HUES6 (cell line): Measurements from ENCODE around the gene GALNT17.

Source experiments
- H3K27ac ChIP-seq: 2 replicates; pipeline ENCODE4 v1.7.0; 2013; ENCODE audit warnings: low read depth, mild to moderate bottlenecking, low read length, inconsistent platforms
- H3K27me3 ChIP-seq: 2 replicates; pipeline ENCODE4 v1.6.1; 2013; ENCODE audit warnings: low read length; ENCODE audit not compliant: control insufficient read depth, insufficient read depth
- H3K36me3 ChIP-seq: 2 replicates; pipeline ENCODE4 v1.6.1; 2013; ENCODE audit warnings: low read length; ENCODE audit not compliant: control insufficient read depth, insufficient read depth
- H3K4me1 ChIP-seq: 2 replicates; pipeline ENCODE4 v1.6.1; 2013; ENCODE audit warnings: low read length; ENCODE audit not compliant: control insufficient read depth, insufficient read depth
- H3K4me3 ChIP-seq: 2 replicates; pipeline ENCODE4 v1.5.1; 2013; ENCODE audit warnings: low read depth, low read length
- H3K9ac ChIP-seq: one replicate; pipeline ENCODE4 v1.6.1; 2013; ENCODE audit warnings: mild to moderate bottlenecking, low read length
- H3K9me3 ChIP-seq: 2 replicates; pipeline ENCODE4 v1.6.1; 2013; ENCODE audit warnings: low read depth, low read length; ENCODE audit not compliant: control insufficient read depth, insufficient read depth

Gene GALNT17

DNA sequence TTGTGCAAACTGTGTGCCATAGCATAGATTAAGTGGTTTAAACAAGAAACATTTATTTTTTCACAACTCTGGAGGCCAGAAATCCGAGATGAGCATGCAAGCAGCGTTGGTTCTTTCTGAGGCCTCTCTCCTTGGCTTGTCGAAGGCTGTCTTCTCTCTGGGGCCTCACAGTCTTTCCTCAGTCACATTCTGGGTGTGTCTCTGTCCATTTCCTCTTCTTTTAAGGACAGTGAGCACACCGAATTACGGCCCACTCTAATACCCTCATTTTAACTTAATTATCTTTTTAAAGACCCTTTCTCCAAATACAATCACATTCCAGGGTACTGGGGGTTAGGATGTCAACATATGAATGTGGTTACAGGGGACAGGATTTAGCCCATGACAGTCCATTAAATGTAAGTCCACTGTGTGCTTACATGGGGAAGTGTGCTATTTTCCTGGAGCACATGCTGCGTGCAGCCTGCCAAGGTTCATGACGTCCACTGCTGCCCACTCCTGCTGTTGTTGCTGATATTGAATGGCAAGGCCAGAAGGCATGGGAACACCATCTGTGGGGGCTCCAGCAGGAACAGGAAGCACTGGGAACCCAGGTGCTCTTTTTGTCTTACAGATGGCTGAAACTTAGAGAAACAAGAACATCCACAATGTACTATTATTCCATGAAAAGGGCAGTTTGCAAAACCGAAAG is 365.5 kb downstream of the GALNT17 start:
- Histone ChIP-seq H3K4me3 (no peak overlapping the region), H3K27me3 (no peaks in the 10 kb centered on the region), H3K9me3 (no peaks in the 10 kb centered on the region), H3K36me3 (peaks cover 4% of the 10 kb centered on the region; the same call in 1 of the 2 replicates), H3K27ac (no peak overlapping the region), H3K4me1 (peaks cover 8% of the 10 kb centered on the region; the same call in 1 of the 2 replicates), H3K9ac (no peak overlapping the region)

GRCh38 chr7:71498381-71498780 is 366.4 kb downstream of the GALNT17 start:
- H3K9me3 ChIP-seq, result no peaks in the 10 kb centered on the region
- peaks cover 5% of the 10 kb centered on the region; the same call in 1 of the 2 replicates for H3K36me3 ChIP-seq
- H3K27me3 ChIP-seq, result no peaks in the 10 kb centered on the region
- H3K4me1 ChIP-seq, result peaks cover 8% of the 10 kb centered on the region; the same call in 1 of the 2 replicates
- no peak overlapping the region for H3K4me3 ChIP-seq
- H3K9ac ChIP-seq, result no peak overlapping the region
- no peak overlapping the region for H3K27ac ChIP-seq

GRCh38 chr7:71504697-71505441 is 372.9 kb downstream of the GALNT17 start:
- Histone ChIP-seq H3K4me3 (no peak overlapping the region), H3K27ac (no peak overlapping the region), H3K36me3 (peaks cover 5% of the 10 kb centered on the region; the same call in 1 of the 2 replicates), H3K4me1 (peaks cover 14% of the 10 kb centered on the region), H3K9me3 (no peaks in the 10 kb centered on the region), H3K27me3 (no peaks in the 10 kb centered on the region), H3K9ac (no peak overlapping the region)

GRCh38 chr7:71506822-71507221 is 374.9 kb downstream of the GALNT17 start:
- no peak overlapping the region for H3K4me3 ChIP-seq
- no peaks in the 10 kb centered on the region for H3K9me3 ChIP-seq
- H3K27ac ChIP-seq, result no peak overlapping the region
- peaks cover 14% of the 10 kb centered on the region for H3K4me1 ChIP-seq
- H3K27me3 ChIP-seq, result no peaks in the 10 kb centered on the region
- 0 out of 2 replicates have a peak, but pooled peaks cover 5% of the 10 kb centered on the region for H3K36me3 ChIP-seq
- H3K9ac ChIP-seq, result no peak overlapping the region

GRCh38 chr7:71507680-71508602 is 376.0 kb downstream of the GALNT17 start:
- H3K9ac ChIP-seq, result no peak overlapping the region
- 0 out of 2 replicates have a peak overlapping the region, but pooled peaks have one; percentile 9 for H3K27ac ChIP-seq
- H3K4me3 ChIP-seq, result no peak overlapping the region
- no peaks in the 10 kb centered on the region for H3K9me3 ChIP-seq
- H3K36me3 ChIP-seq, result 0 out of 2 replicates have a peak, but pooled peaks cover 3% of the 10 kb centered on the region
- H3K27me3 ChIP-seq, result no peaks in the 10 kb centered on the region
- peaks cover 14% of the 10 kb centered on the region for H3K4me1 ChIP-seq

DNA sequence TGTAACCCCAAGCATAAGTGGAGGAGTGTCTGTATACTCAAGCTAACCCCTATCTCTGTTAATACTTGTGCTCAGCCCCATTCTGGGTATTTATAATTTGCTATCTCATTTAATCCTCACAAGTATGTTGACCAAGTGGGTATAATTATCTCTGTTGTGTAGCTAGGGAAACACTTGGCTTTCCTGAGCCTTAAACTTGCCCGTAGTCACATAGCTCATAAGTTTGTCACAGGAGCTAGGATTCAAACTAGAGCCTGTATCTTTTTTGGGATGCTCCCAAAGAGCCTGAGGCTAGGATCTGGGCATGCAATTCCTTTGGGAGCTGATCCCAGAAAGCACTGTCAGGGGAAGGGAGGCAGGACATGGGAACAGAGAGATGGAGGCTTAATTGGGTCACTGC is 377.4 kb downstream of the GALNT17 start:
- no peak overlapping the region for H3K4me3 ChIP-seq
- H3K27ac ChIP-seq, result no peak overlapping the region
- H3K4me1 ChIP-seq, result peaks cover 14% of the 10 kb centered on the region
- H3K9ac ChIP-seq, result no peak overlapping the region
- H3K27me3 ChIP-seq, result no peaks in the 10 kb centered on the region
- peaks cover 7% of the 10 kb centered on the region for H3K9me3 ChIP-seq
- peaks cover 10% of the 10 kb centered on the region; the same call in 1 of the 2 replicates for H3K36me3 ChIP-seq

- H3K4me3 ChIP-seq, result no peak overlapping the region
- peaks cover 14% of the 10 kb centered on the region for H3K4me1 ChIP-seq
- H3K27ac ChIP-seq, result no peak overlapping the region
- H3K9me3 ChIP-seq, result peaks cover 26% of the 10 kb centered on the region
- H3K27me3 ChIP-seq, result no peaks in the 10 kb centered on the region
- peaks cover 20% of the 10 kb centered on the region; the same call in 1 of the 2 replicates for H3K36me3 ChIP-seq
- H3K9ac ChIP-seq, result no peak overlapping the region
Observed at GRCh38 chr7:71511361-71511807, 379.4 kb downstream of the GALNT17 start.

- peaks cover 33% of the 10 kb centered on the region for H3K36me3 ChIP-seq
- H3K27ac ChIP-seq, result no peak overlapping the region
- no peak overlapping the region for H3K9ac ChIP-seq
- H3K4me3 ChIP-seq, result no peak overlapping the region
- no peaks in the 10 kb centered on the region for H3K27me3 ChIP-seq
- peaks cover 49% of the 10 kb centered on the region for H3K9me3 ChIP-seq
- no peaks in the 10 kb centered on the region for H3K4me1 ChIP-seq
Observed at GRCh38 chr7:71517940-71518699, 386.2 kb downstream of the GALNT17 start.

- Histone ChIP-seq H3K27me3 (no peaks in the 10 kb centered on the region), H3K4me1 (no peaks in the 10 kb centered on the region), H3K36me3 (peaks cover 30% of the 10 kb centered on the region), H3K27ac (no peak overlapping the region), H3K9ac (no peak overlapping the region), H3K9me3 (peaks cover 47% of the 10 kb centered on the region), H3K4me3 (no peak overlapping the region)
Observed at GRCh38 chr7:71518880-71519279, 386.9 kb downstream of the GALNT17 start.

DNA sequence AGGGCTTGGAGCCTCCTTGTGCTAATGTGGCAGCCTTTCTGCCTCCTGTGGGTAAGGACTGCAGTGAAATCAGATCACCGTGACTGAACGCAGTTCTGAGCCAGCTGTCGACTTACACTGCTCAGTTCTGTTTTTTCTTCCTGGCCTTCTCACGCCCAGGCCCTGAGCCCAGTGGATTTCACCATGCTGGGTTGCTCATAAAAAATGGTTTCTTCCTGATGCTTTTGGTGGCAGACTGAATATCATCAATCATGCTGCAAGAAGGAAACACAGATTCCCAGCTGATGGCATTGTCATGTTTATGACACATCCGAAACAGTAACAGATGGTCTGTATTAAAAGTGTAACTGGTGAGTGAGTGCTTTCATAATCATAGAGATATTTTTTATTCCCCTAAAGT is 389.6 kb downstream of the GALNT17 start:
- H3K9me3 ChIP-seq, result peaks cover 22% of the 10 kb centered on the region
- no peaks in the 10 kb centered on the region for H3K27me3 ChIP-seq
- no peak overlapping the region for H3K27ac ChIP-seq
- peaks cover 16% of the 10 kb centered on the region for H3K36me3 ChIP-seq
- H3K4me3 ChIP-seq, result no peak overlapping the region
- H3K4me1 ChIP-seq, result no peaks in the 10 kb centered on the region
- H3K9ac ChIP-seq, result no peak overlapping the region
